GM20000 (cell line): ENCODE data around the gene CDC42EP3.

Experiments used
- DNase-seq: peaks from one replicate; pipeline ENCODE4 v3.0.0; 2012; ENCODE audit warnings: low spot score
- TF ChIP-seq, protein P1 (sequence below): IDR thresholded peaks from 2 replicates; pipeline ENCODE4 v1.5.1; 2012; ENCODE audit warnings: mild to moderate bottlenecking, control low read depth; ENCODE audit errors: extremely low read depth, missing control alignments

The CDC42EP3 gene

GRCh38 chr2:37650548-37651093, 20.8 kb downstream of the CDC42EP3 start:
- TF ChIP-seq, protein P1, sequence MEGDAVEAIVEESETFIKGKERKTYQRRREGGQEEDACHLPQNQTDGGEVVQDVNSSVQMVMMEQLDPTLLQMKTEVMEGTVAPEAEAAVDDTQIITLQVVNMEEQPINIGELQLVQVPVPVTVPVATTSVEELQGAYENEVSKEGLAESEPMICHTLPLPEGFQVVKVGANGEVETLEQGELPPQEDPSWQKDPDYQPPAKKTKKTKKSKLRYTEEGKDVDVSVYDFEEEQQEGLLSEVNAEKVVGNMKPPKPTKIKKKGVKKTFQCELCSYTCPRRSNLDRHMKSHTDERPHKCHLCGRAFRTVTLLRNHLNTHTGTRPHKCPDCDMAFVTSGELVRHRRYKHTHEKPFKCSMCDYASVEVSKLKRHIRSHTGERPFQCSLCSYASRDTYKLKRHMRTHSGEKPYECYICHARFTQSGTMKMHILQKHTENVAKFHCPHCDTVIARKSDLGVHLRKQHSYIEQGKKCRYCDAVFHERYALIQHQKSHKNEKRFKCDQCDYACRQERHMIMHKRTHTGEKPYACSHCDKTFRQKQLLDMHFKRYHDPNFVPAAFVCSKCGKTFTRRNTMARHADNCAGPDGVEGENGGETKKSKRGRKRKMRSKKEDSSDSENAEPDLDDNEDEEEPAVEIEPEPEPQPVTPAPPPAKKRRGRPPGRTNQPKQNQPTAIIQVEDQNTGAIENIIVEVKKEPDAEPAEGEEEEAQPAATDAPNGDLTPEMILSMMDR: no peak

GRCh38 chr2:37649518-37649917, 21.9 kb downstream of the CDC42EP3 start:
- no peak for DNase-seq
- TF ChIP-seq, protein P1: no peak

More at GRCh38 chr2:37650548-37651093, 20.8 kb downstream of the CDC42EP3 start:
- no peak for DNase-seq

DNA sequence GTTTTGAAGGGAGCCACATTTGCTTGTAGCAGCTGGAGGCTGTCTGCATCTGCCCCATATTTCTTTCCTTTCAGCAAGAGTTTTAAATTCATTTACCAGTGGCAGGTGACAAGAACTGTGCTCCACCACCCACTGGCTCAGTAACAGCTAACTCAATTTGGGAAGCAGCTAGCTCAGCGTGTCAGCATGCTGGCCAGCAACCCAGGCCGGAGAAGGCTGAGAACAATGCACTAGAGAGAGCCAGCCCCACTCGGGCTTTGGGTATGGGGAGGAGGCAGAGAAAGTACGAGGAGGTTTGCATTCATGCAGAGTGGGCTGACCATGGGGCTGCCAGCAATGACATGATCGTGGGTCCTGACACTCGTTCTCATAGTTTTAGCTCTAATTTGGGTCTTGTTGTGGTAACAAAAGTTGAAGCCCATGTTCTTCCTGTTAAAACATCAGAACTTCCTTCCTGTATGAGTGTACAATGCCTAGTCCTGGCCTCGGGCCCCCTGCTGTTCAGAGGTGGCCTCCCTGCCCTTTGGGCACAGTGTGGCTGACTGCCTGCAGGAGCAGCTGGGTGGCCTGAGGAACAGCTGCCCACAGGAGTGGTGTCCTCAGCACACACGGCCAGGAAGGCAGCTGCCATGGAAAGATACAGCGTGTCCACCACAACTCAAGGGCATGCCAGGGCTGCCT, 23.0 kb downstream of the CDC42EP3 start:
- no peak for DNase-seq
- TF ChIP-seq, protein P1: peak; percentile 2

GRCh38 chr2:37647971-37648330, 23.5 kb downstream of the CDC42EP3 start:
- no peak for DNase-seq
- TF ChIP-seq, protein P1: no peak

DNA sequence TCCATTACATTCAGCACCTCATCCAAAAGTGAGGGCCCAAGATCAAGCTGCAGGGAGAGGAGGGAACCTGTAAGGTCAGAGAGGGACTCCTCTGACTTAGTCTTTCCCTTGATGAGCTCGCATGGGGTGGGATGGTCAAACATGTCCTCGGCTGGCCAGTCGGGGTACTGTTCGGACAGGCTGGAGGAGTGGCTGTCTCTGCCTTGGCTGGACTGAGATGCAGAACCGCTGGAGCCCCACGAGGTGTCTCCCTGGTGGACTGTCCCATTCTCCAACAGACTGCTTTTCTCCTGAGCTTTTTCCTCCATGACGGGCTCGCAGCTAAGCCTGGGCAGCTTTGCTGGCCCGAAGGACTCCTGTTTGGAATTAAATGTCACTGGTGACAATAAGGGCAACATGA, 25.6 kb downstream of the CDC42EP3 start:
- TF ChIP-seq, protein P1: no peak
- no peak for DNase-seq

DNA sequence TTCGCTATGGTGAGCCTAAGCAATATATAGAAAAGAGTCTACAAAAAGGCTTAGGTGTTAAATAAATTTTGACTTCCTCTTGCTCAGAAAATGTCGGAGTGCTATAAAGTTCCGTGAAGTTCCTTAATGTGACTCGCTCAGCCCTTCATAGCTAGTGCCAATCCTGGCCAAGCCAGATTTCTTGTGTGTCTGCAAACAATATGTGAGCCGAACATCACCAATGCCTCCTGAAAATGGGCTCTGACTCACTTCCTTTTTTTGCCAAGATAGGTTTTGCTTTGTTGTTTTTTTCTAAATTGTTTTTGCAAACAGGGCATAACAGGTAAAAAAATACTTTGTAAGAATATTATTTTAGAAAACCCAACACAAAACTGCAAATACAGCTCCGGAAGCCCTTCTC, 26.1 kb downstream of the CDC42EP3 start:
- TF ChIP-seq, protein P1: no peak
- DNase-seq: no peak

GRCh38 chr2:37644191-37644590, 27.3 kb downstream of the CDC42EP3 start:
- DNase-seq: no peak
- TF ChIP-seq, protein P1: no peak
